ENCODE results near the gene OIT3. TPM values are rescaled to one million over a fixed set of nuclear protein-coding genes. Genes with fewer than 3 reads are reported as not detected.

OIT3 gene
- total RNA-seq, 1 experiment from 2014 or later = not detected

- Histone ChIP-seq H4K20me1 (ENCODE audit: low read length) (no peaks in the 10 kb centered on the region), H2AFZ (ENCODE audit: low read length) (no peak overlapping the region), H3K4me3 (ENCODE audit: low read length) (no peak overlapping the region), H3K9me3 (ENCODE audit: low read length) (peaks cover 49% of the 10 kb centered on the region), H3K4me2 (ENCODE audit: low read length) (no peak overlapping the region), H3K79me2 (ENCODE audit: low read length) (no peaks in the 10 kb centered on the region), H3K27ac (ENCODE audit: low read length) (no peak overlapping the region), H3K9me2 (replicated peaks; ENCODE audit: low read length) (no peaks in the 10 kb centered on the region), H3F3A (ENCODE audit: low read length, unreplicated experiment) (no peaks in the 10 kb centered on the region), H3K9ac (ENCODE audit: low read length) (no peak overlapping the region), H3K4me1 (ENCODE audit: insufficient read depth, low read length) (no peaks in the 10 kb centered on the region), H3K27me3 (ENCODE audit: low read length) (no peaks in the 10 kb centered on the region), H3K36me3 (ENCODE audit: low read depth, low read length) (no peaks in the 10 kb centered on the region; the same call in 1 of the 2 replicates)
- TF ChIP-seq EZH2 (IDR thresholded peaks at IDR 0.05; ENCODE audit: low read length, unreplicated experiment) = no peak
- no peak for TF ChIP-seq EZH2phosphoT487 (IDR thresholded peaks at IDR 0.05; ENCODE audit: borderline replicate concordance, low read length)
- TF ChIP-seq CTCF (conservative IDR thresholded peaks at IDR 0.05; ENCODE audit: low read depth, low read length) = no peak
- DNase-seq (no peak), ATAC-seq (no peak)
- intact Hi-C loops (cut with micrococcal nuclease) = no loop called here
- ChIA-PET CTCF (no interaction called here), POLR2A (ENCODE audit: unreplicated experiment) (no interaction called here)
- BruUV-seq (replicated peaks) = no TSS peak
Measured at GRCh38 chr10:72980348-72980747, 86.8 kb downstream of the OIT3 start.

GRCh38 chr10:72981028-72981881, 87.7 kb downstream of the OIT3 start:
- no peak for TF ChIP-seq EZH2 (IDR thresholded peaks at IDR 0.05; ENCODE audit: low read length, unreplicated experiment)
- TF ChIP-seq CTCF (conservative IDR thresholded peaks at IDR 0.05; ENCODE audit: low read depth, low read length) = 0 out of 2 replicates have a peak, but pooled peaks have one; percentile 12
- Histone ChIP-seq H3K27me3 (ENCODE audit: low read length) (no peaks in the 10 kb centered on the region), H3K4me3 (ENCODE audit: low read length) (no peak overlapping the region), H3K4me2 (ENCODE audit: low read length) (no peak overlapping the region), H3K9ac (ENCODE audit: low read length) (no peak overlapping the region), H4K20me1 (ENCODE audit: low read length) (no peaks in the 10 kb centered on the region), H3K36me3 (ENCODE audit: low read depth, low read length) (no peaks in the 10 kb centered on the region; the same call in 1 of the 2 replicates), H3K79me2 (ENCODE audit: low read length) (no peaks in the 10 kb centered on the region), H3K9me2 (replicated peaks; ENCODE audit: low read length) (no peaks in the 10 kb centered on the region), H3K27ac (ENCODE audit: low read length) (no peak overlapping the region), H3K4me1 (ENCODE audit: insufficient read depth, low read length) (no peaks in the 10 kb centered on the region), H2AFZ (ENCODE audit: low read length) (no peak overlapping the region), H3F3A (ENCODE audit: low read length, unreplicated experiment) (no peaks in the 10 kb centered on the region), H3K9me3 (ENCODE audit: low read length) (peaks cover 41% of the 10 kb centered on the region)
- ChIA-PET POLR2A (ENCODE audit: unreplicated experiment) (no interaction called here), CTCF (no interaction called here)
- no peak for DNase-seq
- BruUV-seq (replicated peaks) = no TSS peak
- peak; percentile 19 for ATAC-seq
- intact Hi-C loops (cut with micrococcal nuclease) = no loop called here

GRCh38 chr10:72981882-72982529, 88.5 kb downstream of the OIT3 start:
- no TSS peak for BruUV-seq (replicated peaks)
- H3K9ac ChIP-seq (ENCODE audit: low read length) = no peak overlapping the region
- no peaks in the 10 kb centered on the region; the same call in 1 of the 2 replicates for H3K36me3 ChIP-seq (ENCODE audit: low read depth, low read length)
- POLR2A ChIA-PET (ENCODE audit: unreplicated experiment) = interaction anchor here (0.6 kb wide), 1 partner anchor 62 kb away, joined by 4 read pairs; no protein-coding TSS in a partner anchor
- H2AFZ ChIP-seq (ENCODE audit: low read length) = no peak overlapping the region
- peaks cover 33% of the 10 kb centered on the region for H3K9me3 ChIP-seq (ENCODE audit: low read length)
- H3K27me3 ChIP-seq (ENCODE audit: low read length) = no peaks in the 10 kb centered on the region
- H3K4me1 ChIP-seq (ENCODE audit: insufficient read depth, low read length) = no peaks in the 10 kb centered on the region
- H3K4me3 ChIP-seq (ENCODE audit: low read length) = no peak overlapping the region
- H4K20me1 ChIP-seq (ENCODE audit: low read length) = no peaks in the 10 kb centered on the region
- TF ChIP-seq CTCF (conservative IDR thresholded peaks at IDR 0.05; ENCODE audit: low read depth, low read length) (no peak), EZH2 (IDR thresholded peaks at IDR 0.05; ENCODE audit: low read length, unreplicated experiment) (no peak), EZH2phosphoT487 (IDR thresholded peaks at IDR 0.05; ENCODE audit: borderline replicate concordance, low read length) (no peak)
- no peaks in the 10 kb centered on the region for H3K79me2 ChIP-seq (ENCODE audit: low read length)
- intact Hi-C loops (cut with micrococcal nuclease) = no loop called here
- CTCF ChIA-PET = no interaction called here
- H3K4me2 ChIP-seq (ENCODE audit: low read length) = no peak overlapping the region
- no peak for DNase-seq
- H3K9me2 ChIP-seq (replicated peaks; ENCODE audit: low read length) = no peaks in the 10 kb centered on the region
- H3K27ac ChIP-seq (ENCODE audit: low read length) = no peak overlapping the region
- no peaks in the 10 kb centered on the region for H3F3A ChIP-seq (ENCODE audit: low read length, unreplicated experiment)
- ATAC-seq = peak; percentile 21
